Embryonic facial prominence (tissue), 1 donor: ENCODE results near the gene ARHGAP26.
"Not testable (repeated sequence)": the region's sequence is repeated elsewhere in the genome, so short reads cannot be mapped to it uniquely, and the experiment has no call there.

Experiments used
- DNase-seq: peaks from one replicate; pipeline ENCODE4 v3.0.0-alpha.2; 2016; ENCODE audit errors: extremely low spot score

ARHGAP26 gene

DNA sequence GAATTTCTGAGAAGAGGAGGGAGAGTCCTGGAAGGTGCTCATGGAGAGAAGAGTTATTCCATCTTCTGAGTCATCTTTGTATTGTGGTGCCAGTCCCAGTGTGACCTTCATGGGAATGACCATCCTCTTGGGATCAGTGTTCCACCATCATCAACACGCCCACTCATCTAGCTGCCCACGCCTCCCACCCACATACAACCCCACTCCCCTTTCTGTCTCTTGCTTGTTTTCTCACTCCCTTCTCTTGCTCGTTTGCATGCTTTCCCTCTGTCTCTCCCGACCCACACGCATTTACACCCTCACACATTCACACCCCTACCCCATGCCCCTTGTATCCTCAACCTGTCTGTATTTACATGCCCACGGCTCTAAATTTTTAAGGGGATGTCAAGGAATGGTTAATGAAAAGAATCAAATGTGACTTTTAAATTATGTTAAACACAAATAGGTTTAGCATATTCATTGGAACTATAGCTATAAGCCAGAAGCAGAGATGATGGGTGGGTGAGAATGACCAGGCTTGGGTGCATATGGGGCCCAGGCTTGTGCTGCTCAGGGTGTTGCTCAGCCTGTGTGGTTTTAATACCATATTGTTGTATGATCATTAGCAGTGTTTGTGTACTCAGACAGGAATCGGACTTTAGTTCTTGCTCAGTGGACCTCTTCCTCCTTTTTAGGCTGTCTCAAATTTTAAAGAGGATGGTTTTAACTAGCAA, 160.4 kb downstream of the ARHGAP26 start:
- no peak for DNase-seq

DNA sequence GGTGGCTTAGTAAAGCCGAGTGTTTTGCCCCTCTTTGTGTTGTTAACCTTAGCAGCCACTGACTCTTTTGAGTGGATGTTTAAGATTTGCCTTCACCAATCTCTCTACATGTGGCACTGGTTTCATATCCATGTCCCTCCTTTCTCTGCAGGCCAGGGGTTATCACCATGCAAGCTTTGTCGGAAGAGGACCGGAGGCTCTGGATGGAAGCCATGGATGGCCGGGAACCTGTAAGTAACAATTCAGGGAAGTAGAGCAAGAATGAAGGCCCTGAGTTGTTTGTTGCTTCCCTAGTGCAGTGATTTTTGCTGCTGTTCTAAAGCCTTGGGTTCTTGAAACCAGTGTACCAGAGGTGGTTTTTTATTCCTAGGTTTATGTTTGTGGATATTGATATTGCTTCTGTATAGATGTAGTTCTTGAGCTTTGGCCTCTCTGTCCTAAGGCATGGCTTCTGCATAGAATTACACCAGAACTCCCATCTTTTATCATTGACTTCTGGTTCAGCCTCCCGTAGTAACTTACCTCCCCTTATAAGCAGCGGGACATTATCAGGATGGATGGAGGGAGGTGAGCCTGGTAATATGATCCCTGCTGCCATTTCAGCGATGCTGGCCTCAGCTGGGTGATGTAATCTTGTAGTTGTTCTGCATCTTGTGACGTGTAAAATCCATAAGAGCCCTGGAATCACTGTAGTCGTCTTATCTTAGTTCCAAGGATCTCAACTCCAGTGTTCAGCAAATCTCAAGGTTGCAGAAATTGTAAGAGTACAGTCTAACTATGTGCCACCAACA, 161.9 kb downstream of the ARHGAP26 start:
- DNase-seq, result no peak

DNA sequence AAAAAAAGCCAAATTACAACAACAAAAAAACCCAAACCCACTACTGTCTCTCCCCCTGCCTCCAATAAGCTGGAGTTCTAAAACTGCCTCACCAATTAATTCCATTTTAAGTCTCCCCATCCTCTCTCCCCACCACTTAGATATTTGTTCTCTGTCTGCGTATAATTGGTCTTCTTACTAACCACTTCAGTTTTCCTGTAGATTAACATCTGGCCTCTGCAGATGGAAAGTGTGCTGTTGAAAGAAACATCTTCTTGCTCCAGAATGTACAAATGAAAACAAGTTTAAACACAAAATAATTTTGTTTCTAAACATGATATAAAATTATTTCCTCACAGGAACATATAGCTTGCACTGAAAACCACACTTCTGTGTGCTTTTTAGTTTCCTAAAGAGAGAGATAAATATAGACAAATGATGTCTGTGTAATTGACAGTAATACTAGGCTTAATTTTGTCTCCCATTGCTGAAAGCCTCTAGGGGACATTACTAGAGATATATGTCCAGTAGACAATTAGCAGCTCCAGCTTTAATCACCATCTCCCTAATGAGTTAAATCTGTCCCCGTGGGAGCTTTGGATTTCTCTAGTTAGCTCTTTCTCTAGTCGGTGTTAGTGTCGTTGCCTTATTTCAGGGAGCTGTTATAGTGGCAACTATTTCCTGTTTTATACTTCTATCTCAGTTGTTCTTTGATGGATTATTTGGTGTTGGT, 164.0 kb downstream of the ARHGAP26 start:
- no peak for DNase-seq

DNA sequence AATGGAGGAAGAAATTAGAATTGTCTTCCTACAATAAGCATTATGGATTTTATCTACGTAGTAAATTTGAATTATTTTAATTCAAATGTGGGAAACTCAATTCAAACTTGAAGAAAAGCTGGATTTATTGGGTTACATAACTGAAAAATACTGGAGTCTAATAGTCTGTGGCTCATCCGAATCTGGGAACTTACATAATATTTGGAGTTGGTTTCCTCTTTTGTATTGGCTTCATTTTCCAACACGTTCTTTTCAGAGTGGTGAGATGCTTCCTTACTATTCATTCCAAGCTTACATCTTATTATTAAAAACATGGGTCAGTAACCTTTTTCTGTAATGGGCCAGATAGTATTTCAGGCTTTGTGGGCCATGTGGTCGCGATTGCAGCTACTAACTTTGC, 164.8 kb downstream of the ARHGAP26 start:
- DNase-seq, result no peak

DNA sequence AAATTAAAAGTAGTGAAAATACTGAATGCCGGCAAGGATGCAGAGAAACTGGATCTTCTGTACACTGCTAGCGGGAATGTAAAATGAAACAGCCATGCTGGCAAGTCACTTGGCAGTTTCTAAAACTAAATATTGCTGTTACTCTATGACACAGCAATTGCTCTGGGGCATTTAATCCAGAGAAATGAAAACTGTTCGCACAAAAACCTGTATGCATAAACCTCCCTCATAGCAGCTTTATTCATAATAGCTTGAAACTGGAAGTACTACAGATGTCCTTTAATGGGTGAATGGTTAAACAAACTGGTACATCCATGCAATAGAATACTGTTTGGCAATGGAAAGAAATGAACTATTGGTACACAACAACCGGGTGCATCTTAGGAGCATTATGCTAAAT, 167.2 kb downstream of the ARHGAP26 start:
- DNase-seq, result no peak

DNA sequence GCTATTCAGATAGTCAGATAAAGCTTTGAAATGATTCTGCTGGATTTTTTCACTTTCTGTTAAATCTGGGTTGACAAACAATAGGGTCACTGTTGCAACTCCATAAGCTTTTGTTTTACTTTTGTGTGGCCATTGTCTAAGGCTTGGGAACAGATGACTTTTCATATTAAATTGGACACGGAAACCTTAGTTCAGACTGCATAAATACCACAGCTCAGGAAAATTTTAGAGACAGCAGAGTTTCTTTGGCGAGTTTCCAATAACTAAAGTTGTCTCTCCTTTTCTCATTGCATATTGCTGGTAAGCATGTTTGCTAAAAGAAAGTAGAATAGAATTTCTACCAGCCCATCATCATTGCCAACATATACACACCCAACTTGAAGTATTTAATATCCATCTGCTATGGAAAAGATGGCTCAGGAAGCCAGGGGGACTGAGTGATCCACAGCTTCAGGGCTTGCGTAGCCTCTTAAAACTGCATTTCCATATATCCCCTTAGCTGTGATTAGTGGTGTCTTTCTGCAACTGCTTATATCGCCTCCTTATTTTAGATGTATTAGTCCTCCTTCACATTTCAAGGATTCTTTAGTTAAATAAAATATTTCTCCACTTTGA, 168.2 kb downstream of the ARHGAP26 start:
- DNase-seq, result no peak

DNA sequence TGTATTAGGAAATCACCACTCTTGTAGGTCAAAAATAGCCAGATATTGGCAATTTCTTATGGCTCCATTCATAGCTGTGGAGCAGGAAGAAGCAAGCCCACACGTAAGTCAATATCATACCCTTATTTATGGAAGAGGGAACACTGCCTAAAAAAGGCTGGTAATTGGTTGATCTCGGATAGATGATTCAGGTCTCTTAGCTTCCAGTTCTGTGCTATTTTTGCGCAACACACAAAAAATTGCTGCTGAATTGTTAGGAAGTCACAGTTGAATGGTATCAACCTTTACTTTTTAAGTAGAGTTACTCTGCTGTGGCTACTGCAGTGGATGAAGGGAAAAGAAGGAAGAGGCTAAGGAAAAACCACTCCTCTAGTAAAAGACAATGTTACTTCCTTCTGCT, 168.8 kb downstream of the ARHGAP26 start:
- no peak for DNase-seq

DNA sequence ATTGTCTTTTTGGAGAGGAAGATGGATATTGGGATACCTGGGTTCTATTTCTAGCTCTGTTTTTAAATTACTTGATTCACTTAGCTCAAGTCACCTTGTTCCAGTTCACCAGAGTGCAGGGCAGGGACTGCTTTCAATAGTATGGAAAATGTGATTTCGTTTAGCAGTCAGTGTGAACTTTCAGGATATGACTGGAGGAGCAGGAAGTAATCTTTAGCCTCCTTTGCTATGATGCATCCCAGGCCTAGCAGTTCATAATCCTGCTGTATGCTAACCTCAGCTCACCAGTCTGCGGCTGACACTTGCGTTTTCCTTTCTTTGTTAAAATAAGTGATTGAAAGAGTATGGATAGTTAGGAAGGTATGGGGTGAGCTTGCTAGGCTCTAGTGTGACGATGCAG, 169.7 kb downstream of the ARHGAP26 start:
- no peak for DNase-seq

DNA sequence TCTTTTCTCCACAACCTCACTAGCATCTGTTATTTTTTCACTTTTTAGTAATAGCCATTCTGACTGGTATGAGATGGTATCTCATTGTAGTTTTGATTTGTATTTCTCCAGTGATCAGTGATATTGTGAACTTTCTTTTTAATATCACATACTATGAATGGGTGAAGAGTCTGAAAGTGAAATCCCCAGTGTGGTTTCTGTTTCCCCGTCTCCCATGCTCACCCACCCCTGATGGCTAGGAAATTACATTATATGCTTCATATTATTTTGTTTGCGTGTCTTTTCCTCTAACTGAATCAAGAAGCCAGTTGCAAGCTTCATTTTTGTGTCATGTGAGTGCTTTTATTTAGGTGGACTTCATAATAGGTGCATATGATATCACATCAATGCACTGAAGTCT, 171.1 kb downstream of the ARHGAP26 start:
- no peak for DNase-seq

DNA sequence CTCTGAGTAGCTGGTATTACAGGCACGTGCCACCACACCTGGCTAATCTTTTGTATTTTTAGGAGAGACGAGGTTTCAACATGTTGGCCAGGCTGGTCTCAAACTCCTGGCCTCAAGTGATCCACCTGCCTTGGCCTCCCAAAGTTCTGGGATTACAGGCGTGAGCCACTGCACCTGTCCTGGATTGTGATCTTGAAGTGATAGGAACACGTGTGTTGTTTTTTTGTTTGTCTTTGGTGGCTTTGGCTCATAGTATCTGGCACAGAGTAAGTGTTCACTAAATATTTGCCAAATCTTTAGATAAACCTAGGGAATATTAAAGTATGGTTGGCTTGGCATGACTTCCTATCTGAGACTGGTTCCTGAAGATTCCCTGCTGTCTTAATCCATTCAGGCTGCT, 172.7 kb downstream of the ARHGAP26 start:
- no peak for DNase-seq

DNA sequence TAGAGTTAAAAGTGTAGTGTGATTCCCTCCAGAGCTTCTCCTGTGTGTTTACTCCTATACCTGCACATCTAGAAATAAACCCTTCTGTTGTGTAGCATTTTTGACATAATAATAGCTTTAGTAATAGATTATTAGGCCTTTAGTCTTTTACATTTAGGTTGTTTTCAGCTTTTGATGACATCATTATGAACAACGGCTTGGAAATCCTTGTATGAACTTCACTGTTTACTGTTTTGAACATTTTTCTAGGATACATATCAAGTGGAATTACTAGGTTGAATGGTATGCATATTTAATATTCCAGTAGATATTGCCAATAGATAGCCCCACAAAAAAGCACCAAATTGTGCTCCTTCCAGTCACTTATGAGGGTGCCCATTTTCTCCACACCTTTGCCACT, 174.0 kb downstream of the ARHGAP26 start:
- no peak for DNase-seq

DNA sequence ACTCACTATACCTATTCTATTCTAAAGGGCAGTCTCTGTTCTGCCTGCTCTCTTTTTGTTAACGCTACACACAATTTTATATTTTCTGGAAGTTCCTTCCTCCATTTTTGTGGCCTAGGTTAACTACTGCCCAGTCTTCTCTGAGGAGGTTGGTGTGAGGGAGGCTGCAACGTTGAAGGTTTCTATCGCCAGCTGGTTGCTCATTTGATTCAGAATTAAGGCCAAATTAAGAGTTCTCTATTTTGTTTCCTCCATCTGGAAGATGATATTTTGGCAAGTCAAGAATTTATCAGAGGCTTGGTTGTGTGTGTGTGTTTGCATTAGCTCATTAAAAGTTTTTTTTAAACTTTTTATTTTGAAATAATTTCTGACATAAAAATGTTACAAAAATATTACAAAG, 175.1 kb downstream of the ARHGAP26 start:
- DNase-seq, result no peak

DNA sequence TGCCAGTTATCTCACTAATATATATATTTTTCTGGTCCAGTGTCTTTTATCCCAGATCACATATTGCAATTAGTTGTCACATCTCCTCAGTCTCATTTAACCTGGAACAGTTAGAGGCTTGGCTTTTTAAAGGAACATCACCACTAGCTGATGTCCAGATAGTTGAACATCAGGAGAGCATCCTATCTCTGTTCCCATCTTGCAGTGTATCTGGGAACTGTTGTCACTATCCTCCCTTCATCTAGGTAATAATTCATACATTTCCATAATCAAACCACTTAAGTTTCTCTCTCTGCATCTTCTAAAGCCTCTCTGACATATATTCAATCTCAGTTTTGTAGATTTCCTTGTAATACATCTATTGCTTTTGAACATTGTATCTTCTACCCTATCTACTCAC, 175.7 kb downstream of the ARHGAP26 start:
- DNase-seq, result no peak

DNA sequence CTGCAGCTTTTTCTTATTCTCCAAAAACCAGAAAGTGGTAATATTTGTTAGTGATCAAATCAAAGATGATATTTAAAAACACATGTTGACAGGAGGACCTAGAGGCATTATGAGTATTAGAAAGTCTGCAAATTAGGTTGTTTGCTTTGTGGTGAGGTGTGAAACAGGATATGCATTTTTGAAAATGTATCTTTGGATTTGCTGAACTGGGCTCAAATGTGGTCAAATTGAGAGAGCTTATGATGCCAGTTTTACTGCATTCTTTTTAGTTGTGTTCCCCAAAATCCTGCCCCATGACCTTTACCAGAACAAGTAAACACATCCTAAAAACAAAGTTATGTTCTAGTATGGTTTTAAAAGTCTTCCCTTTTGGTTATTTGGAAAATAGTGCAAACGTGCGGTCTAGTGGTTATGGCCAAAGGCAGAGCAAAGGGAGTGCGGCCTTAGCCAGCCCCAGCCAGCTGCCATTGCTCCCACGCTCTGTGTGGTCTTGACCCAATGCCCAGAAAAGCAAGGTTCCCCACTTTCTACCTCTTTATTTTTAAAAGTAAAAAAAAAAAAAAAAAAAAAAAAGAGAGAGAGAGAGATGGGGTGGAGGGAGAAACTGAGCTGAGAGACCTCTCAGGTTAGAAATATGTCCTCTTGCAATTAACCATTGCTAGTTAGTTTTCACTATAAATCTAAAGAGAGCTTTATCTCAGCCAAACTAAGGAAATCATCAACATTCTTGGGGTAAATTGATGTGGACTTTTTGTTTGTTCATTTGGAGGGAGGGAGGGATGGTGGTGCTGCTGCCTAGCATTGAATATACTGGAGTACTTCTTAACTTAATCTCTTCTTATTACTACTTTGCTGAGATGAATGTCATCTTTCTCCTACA, 176.6 kb downstream of the ARHGAP26 start:
- DNase-seq, result no peak

DNA sequence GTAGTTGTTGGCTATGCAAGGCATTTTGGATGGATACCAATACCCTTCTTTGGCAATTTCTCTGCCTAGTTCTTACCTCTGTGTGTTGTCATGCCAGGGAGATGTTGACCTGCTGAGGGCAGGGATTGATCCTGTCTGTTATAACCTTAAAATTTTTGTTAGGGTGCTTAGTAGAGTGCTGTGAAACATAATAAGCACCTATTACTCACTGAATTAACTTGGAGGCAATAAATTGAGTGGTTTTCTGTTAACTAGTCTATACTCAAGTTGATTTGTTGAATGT, 177.2 kb downstream of the ARHGAP26 start:
- no peak for DNase-seq

DNA sequence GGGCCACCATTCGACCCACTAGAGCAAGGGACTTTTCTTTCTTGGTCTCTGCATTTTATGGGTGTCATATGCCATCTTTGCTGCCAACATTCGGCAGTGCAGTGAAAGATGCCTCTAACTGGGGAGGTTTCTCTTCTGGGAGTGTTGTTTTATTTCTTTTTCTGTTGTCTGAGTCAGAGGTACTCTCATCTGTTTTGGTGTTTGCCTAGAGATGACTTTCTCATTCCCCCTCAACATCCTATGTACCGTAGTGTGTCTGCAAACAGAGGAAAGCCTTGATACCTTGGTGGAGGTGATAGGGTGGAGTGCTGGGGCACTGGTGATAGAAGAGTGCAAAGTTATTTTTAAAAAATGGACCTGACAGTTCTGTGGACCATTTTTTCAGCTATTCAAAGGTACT, 182.1 kb downstream of the ARHGAP26 start:
- DNase-seq, result no peak

DNA sequence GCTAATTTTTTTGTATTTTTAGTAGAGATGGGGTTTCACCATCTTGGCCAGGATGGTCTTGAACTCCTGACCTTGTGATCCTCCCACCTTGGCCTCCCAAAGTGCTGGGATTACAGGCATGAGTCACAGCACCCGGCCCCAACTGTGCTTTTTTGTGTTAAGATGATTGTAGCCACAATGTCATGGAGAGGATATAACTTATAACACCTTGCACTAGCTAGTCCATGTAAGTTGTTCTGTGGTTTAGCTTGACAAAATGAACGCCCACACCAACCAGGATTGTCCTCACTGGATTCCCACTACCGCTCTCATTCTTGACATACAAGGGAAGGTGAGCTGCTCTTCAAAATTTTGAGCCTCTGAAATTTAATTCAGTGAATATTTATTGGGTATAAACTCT, 182.7 kb downstream of the ARHGAP26 start:
- not testable (repeated sequence) for DNase-seq

DNA sequence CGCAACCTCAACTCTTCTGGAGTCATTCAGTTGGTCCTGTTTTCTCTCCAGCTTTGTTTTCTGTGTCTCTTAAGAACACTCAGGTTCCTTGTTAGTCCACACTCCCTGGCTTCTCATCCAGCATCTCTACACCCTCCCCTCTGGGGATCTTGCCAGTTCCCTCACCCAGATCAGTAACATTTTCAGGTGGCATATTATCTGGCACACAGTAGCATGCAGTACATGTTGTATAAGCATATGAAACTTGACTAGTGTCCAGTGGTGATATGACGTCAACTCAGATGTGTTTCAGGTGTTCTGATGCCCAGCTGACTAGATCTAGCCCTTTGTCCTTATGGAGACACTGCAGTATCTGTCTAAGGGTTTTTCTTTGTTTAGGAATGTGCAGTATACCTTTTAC, 184.3 kb downstream of the ARHGAP26 start:
- no peak for DNase-seq

DNA sequence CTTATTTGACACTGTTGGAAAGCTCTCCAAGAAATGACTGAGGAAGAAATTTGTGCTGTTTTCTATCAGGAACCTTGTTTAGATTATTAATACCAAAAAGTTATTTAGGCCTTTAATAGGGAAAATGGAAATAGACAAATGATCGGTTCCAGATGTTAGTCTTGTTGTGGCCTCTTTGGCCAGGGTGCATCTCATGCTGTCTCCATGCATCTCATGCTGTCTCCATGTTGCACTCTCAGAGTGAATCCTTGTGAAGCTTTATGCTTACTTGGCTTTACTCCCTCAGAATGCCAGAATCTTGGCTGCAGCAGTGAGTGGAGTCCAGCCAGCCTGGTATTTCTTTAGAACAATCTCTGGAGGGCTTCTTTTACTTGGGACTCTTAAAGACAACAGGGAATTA, 185.5 kb downstream of the ARHGAP26 start:
- no peak for DNase-seq

DNA sequence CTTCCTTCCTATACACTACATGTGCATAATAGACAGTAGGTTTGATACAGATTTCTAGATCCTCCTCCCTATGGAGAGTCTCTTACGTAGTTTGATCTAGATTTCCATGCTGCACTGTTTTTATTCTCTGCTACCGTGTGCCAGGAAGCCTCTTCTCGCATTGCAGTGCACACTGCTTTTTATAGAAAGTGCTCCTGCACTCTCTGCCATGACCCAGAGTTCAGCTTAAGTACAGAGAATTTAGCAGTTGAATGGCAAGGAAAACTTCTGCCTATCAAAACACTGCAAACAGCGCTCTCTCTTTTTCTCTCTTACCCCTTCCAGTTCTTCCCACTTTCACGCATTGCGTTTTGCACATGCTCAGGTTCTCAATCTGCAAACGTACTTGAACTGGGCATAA, 187.4 kb downstream of the ARHGAP26 start:
- DNase-seq, result no peak

DNA sequence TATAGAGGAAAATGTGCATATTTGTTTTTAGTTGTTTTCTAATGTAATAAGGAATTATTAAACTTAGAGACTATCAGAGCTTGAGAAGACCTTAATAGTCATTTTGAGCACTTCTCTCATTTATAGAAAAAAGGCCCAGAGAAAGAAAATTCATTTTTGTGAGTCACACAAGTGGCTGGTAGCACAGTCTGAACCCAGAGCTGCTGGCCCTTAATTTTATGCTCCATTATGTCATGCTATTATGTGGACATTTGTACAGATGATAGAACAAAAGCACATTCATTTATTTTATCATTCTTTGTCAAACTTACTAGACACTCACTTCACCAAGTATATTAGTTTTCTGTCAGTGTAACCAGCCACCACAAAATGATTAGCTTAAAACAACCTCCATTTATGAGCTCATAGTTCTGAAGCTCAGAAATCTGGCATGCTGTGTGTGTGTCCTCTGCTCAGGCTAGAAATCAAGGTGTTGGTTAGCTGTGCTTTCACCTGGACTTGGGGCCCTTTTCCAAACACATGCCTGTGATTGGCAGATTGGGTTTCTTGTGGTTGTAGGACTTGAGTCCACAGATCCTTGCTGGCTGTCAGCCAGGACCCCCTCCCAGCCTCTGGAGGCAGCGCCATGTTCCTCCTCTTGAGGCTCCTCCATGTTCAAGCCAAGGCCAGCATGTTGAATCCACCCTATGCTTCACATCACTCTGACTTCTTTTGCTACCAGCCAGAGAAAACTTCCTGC, 188.9 kb downstream of the ARHGAP26 start:
- no peak for DNase-seq
